HepG2 (cell line): ENCODE measurements around the gene ELOA2.
"Not testable (repeated sequence)": the region's sequence is repeated elsewhere in the genome, so short reads cannot be mapped to it uniquely, and the experiment has no call there.

Experiments
- CTCF ChIP-seq: sonication (generic); formaldehyde crosslinking; IDR thresholded peaks from 2 replicates; pipeline ENCODE4 v1.5.0; 2020; ENCODE audit warnings: mild to moderate bottlenecking, missing genetic modification reagents, moderate library complexity
- FOXK2 ChIP-seq: fragments of 450-650 bp; IDR thresholded peaks from 2 replicates; pipeline ENCODE4 v1.6.1; 2016
- NR2F6 ChIP-seq, 2 experiments: IDR thresholded peaks; 2 replicates each; pipeline ENCODE4 v1.6.1; 2016; ENCODE audit warnings: antibody characterized with exemption in 1 of 2, mild to moderate bottlenecking in 1 of 2
- NR3C1 ChIP-seq: sonication (generic); formaldehyde crosslinking; IDR thresholded peaks from 2 replicates; pipeline ENCODE4 v1.4.0; 2020; ENCODE audit warnings: missing genetic modification reagents
- SP5 ChIP-seq: IDR thresholded peaks from 2 replicates; pipeline ENCODE4 v1.6.1; 2016; ENCODE audit warnings: low read depth, borderline replicate concordance
- TARDBP ChIP-seq: sonication (generic); formaldehyde crosslinking; IDR thresholded peaks from 2 replicates; pipeline ENCODE4 v1.8.0; 2022; ENCODE audit warnings: mild to moderate bottlenecking, missing genetic modification reagents
- ZBTB21 ChIP-seq: sonication (generic); formaldehyde crosslinking; IDR thresholded peaks from 2 replicates; pipeline ENCODE4 v1.4.0; 2020; ENCODE audit warnings: missing genetic modification reagents
- ZNF138 ChIP-seq: sonication (generic); formaldehyde crosslinking; IDR thresholded peaks from 2 replicates; pipeline ENCODE4 v1.5.0; 2020; ENCODE audit warnings: mild to moderate bottlenecking, low read depth, missing genetic modification reagents
- ZNF274 ChIP-seq: sonication (generic); formaldehyde crosslinking; IDR thresholded peaks from 2 replicates; pipeline ENCODE4 v1.5.1; 2020; ENCODE audit warnings: mild to moderate bottlenecking, missing genetic modification reagents
- ZNF335 ChIP-seq: sonication (generic); formaldehyde crosslinking; IDR thresholded peaks from 2 replicates; pipeline ENCODE4 v1.4.0; 2020; ENCODE audit warnings: missing genetic modification reagents
- ZNF597 ChIP-seq: sonication (generic); formaldehyde crosslinking; IDR thresholded peaks from 2 replicates; pipeline ENCODE4 v1.5.0; 2020; ENCODE audit warnings: missing genetic modification reagents
- ZNF605 ChIP-seq: sonication (generic); formaldehyde crosslinking; IDR thresholded peaks from 2 replicates; pipeline ENCODE4 v1.8.0; 2022; ENCODE audit warnings: mild to moderate bottlenecking, missing genetic modification reagents
- ZNF644 ChIP-seq: IDR thresholded peaks from 2 replicates; pipeline ENCODE4 v1.6.1; 2016; ENCODE audit warnings: low read depth

GRCh38 chr18:47029684-47030353 is 5.6 kb downstream of the ELOA2 start:
- not testable (repeated sequence) for TF ChIP-seq ZNF274 (CRISPR knock-in tag); ZNF597 (CRISPR knock-in tag); TARDBP; ZBTB21; SP5 (CRISPR knock-in tag); ZNF605 (CRISPR knock-in tag); CTCF (CRISPR knock-in tag); FOXK2; NR2F6 (IDR thresholded peaks at IDR 0.05); NR2F6 (CRISPR knock-in tag; IDR thresholded peaks at IDR 0.05); NR3C1; ZNF138 (CRISPR knock-in tag); ZNF335 (CRISPR knock-in tag); ZNF644 (CRISPR knock-in tag)
